DOHH2 (cell line): ENCODE measurements around the gene SYDE1.

Experiments
- H3F3A ChIP-seq: fragments of 200-600 bp; sonication (generic), shearing (Covaris generic); 2 replicates; pipeline ENCODE4 v1.6.0; 2016; ENCODE audit warnings: antibody characterized with exemption, mild to moderate bottlenecking; ENCODE audit not compliant: control insufficient read depth, insufficient read depth
- H3K27ac ChIP-seq: fragments of 200-600 bp; sonication (generic); 2 replicates; pipeline ENCODE4 v1.5.1; 2014; ENCODE audit warnings: low read depth, mild to moderate bottlenecking, low read length, moderate library complexity
- H3K27me3 ChIP-seq: fragments of 200-600 bp; sonication (generic); 2 replicates; pipeline ENCODE4 v1.6.1; 2014; ENCODE audit warnings: mild to moderate bottlenecking, low read length, mixed read lengths; ENCODE audit not compliant: control insufficient read depth
- H3K36me3 ChIP-seq: fragments of 200-600 bp; sonication (generic); 2 replicates; pipeline ENCODE4 v1.6.1; 2014; ENCODE audit warnings: mild to moderate bottlenecking, low read length, moderate library complexity, mixed read lengths; ENCODE audit not compliant: control insufficient read depth
- H3K4me1 ChIP-seq: fragments of 200-600 bp; sonication (generic); 2 replicates; pipeline ENCODE4 v1.6.1; 2014; ENCODE audit warnings: mild to moderate bottlenecking, low read length, mixed read lengths; ENCODE audit not compliant: control insufficient read depth
- H3K4me2 ChIP-seq: fragments of 200-600 bp; sonication (generic); 2 replicates; pipeline ENCODE4 v1.6.0; 2014; ENCODE audit warnings: mild to moderate bottlenecking, low read length, moderate library complexity
- H3K4me3 ChIP-seq: fragments of 200-600 bp; sonication (generic); 2 replicates; pipeline ENCODE4 v1.5.1; 2014; ENCODE audit warnings: mild to moderate bottlenecking, low read length, mixed read lengths
- H3K79me2 ChIP-seq: fragments of 200-600 bp; sonication (generic); 2 replicates; pipeline ENCODE4 v1.6.1; 2014; ENCODE audit warnings: mild to moderate bottlenecking, low read length, mixed read lengths; ENCODE audit not compliant: control insufficient read depth
- H3K9me2 ChIP-seq: fragments of 200-600 bp; sonication (generic); replicated peaks from 2 replicates; pipeline ENCODE4 v1.6.1; 2014; ENCODE audit warnings: mild to moderate bottlenecking, low read length, mixed read lengths; ENCODE audit not compliant: control insufficient read depth
- H3K9me3 ChIP-seq: fragments of 200-600 bp; sonication (generic); 2 replicates; pipeline ENCODE4 v1.6.1; 2014; ENCODE audit warnings: antibody characterized with exemption, low read length, mixed read lengths; ENCODE audit not compliant: control insufficient read depth, insufficient read depth
- H4K20me1 ChIP-seq: fragments of 200-600 bp; sonication (generic); 2 replicates; pipeline ENCODE4 v1.6.0; 2014; ENCODE audit warnings: low read depth, mild to moderate bottlenecking, antibody characterized with exemption, low read length, moderate library complexity; ENCODE audit not compliant: control insufficient read depth, insufficient read depth
- CTCF ChIP-seq: fragments of 200-600 bp; sonication (generic); IDR thresholded peaks from one replicate; pipeline ENCODE4 v1.5.1; 2014; ENCODE audit warnings: antibody characterized with exemption, mild to moderate bottlenecking, low read depth, low read length; ENCODE audit not compliant: poor library complexity, severe bottlenecking
- EZH2phosphoT487 ChIP-seq: fragments of 200-600 bp; sonication (generic); IDR thresholded peaks from 2 replicates; pipeline ENCODE4 v1.6.1; 2017; ENCODE audit warnings: borderline replicate concordance, mild to moderate bottlenecking, antibody characterized with exemption, low read length, moderate library complexity, mixed read lengths

Gene SYDE1

GRCh38 chr19:15122331-15123030, 15.3 kb downstream of the SYDE1 start:
- H3K79me2 ChIP-seq, result peaks cover 20% of the 10 kb centered on the region
- H3K4me3 ChIP-seq, result no peak overlapping the region
- H3F3A ChIP-seq, result no peaks in the 10 kb centered on the region
- peaks cover 17% of the 10 kb centered on the region for H3K4me1 ChIP-seq
- TF ChIP-seq CTCF (no peak), EZH2phosphoT487 (no peak)
- no peaks in the 10 kb centered on the region for H3K27me3 ChIP-seq
- peaks cover 44% of the 10 kb centered on the region for H3K36me3 ChIP-seq
- H3K9me2 ChIP-seq, result no peaks in the 10 kb centered on the region
- no peaks in the 10 kb centered on the region; the same call in 1 of the 2 replicates for H3K9me3 ChIP-seq
- H3K27ac ChIP-seq, result no peak overlapping the region
- no peak overlapping the region for H3K4me2 ChIP-seq
- no peaks in the 10 kb centered on the region for H4K20me1 ChIP-seq

- H3K9me2 ChIP-seq, result no peaks in the 10 kb centered on the region
- H3K4me3 ChIP-seq, result peak overlapping the region; percentile 85; the same call in 1 of the 2 replicates
- H4K20me1 ChIP-seq, result no peaks in the 10 kb centered on the region
- no peaks in the 10 kb centered on the region for H3F3A ChIP-seq
- H3K4me1 ChIP-seq, result peaks cover 17% of the 10 kb centered on the region
- H3K4me2 ChIP-seq, result peak overlapping the region; percentile 76
- peaks cover 38% of the 10 kb centered on the region for H3K36me3 ChIP-seq
- H3K79me2 ChIP-seq, result peaks cover 20% of the 10 kb centered on the region
- no peaks in the 10 kb centered on the region for H3K27me3 ChIP-seq
- no peak overlapping the region for H3K27ac ChIP-seq
- TF ChIP-seq CTCF, result no peak
- TF ChIP-seq EZH2phosphoT487, result no peak
- H3K9me3 ChIP-seq, result no peaks in the 10 kb centered on the region; the same call in 1 of the 2 replicates
Observed at GRCh38 chr19:15123031-15123890, 16.1 kb downstream of the SYDE1 start.

GRCh38 chr19:15123900-15124299, 16.7 kb downstream of the SYDE1 start:
- no peak overlapping the region for H3K27ac ChIP-seq
- H3K4me3 ChIP-seq, result peak overlapping the region; percentile 85
- peak overlapping the region; percentile 76 for H3K4me2 ChIP-seq

More at GRCh38 chr19:15123900-15124299, 16.7 kb downstream of the SYDE1 start:
- Histone ChIP-seq H3K27me3 (no peaks in the 10 kb centered on the region), H3K79me2 (peaks cover 20% of the 10 kb centered on the region), H3K9me2 (no peaks in the 10 kb centered on the region), H3K36me3 (peaks cover 31% of the 10 kb centered on the region), H3K9me3 (no peaks in the 10 kb centered on the region; the same call in 1 of the 2 replicates), H4K20me1 (no peaks in the 10 kb centered on the region), H3F3A (no peaks in the 10 kb centered on the region), H3K4me1 (peaks cover 17% of the 10 kb centered on the region)
- TF ChIP-seq EZH2phosphoT487 (no peak), CTCF (no peak)
